AG10803 (cell line): Measurements from ENCODE around the gene PCGF5.
A peak's percentile ranks its signal among the peaks of the same experiment; 100 is the strongest.
"Not testable (repeated sequence)": the region's sequence is repeated elsewhere in the genome, so short reads cannot be mapped to it uniquely, and the experiment has no call there.

Experiments used
- DNase-seq: peaks from one replicate; pipeline ENCODE4 v3.0.0; 2010; ENCODE audit warnings: low read depth
- H3K4me3 ChIP-seq: 2 replicates; pipeline ENCODE4 v1.5.1; 2011; ENCODE audit warnings: mild to moderate bottlenecking, low read length, control low read depth
- TF ChIP-seq, protein P1 (sequence below): conservative IDR thresholded peaks from 2 replicates; pipeline ENCODE4 v1.5.1; 2011; ENCODE audit warnings: mild to moderate bottlenecking, low read length, control low read depth, inconsistent platforms

PCGF5 gene

DNA sequence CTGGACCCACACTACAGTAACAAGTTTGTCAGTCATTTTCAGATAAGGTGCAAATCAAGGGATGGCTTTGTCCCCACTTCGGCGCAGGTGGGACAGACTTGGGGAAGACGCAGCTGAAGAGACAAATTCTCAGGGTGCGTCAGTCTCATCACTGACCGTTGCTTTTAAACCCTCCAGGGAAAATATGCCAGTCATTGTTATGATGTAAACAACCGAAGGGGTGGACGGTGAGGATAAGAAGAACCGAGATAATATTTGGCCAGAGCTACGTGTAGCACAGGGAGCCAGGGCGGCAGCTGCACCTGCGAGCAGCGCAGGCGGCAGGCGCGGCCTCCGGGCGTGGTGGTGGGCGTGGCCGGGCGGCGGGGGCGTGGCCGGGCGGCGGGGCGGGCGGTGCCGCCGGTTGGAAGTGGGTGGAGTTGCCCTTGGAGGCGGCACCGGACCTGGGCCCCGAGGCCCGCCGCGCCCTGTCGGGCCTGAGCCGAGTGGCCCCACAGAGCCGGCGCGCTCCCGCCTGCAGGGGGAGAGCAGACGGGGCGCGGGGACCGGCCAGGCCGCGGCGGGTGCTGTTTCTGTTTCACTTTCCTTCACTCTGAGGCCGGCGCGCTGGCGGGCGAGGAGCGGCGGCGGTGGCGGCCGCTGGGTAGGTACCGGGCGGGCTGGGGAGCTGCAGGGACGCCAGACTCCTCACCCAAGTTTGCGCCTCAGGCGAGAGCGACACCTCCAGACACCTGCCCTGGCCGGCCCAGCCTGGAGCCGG is at the start of gene PCGF5:
PCGF5 (plus strand) TSS at position 470 of the 760 bp plus-strand sequence. CDS start 2,209 bp downstream, outside the sequence.
- TF ChIP-seq, protein P1, sequence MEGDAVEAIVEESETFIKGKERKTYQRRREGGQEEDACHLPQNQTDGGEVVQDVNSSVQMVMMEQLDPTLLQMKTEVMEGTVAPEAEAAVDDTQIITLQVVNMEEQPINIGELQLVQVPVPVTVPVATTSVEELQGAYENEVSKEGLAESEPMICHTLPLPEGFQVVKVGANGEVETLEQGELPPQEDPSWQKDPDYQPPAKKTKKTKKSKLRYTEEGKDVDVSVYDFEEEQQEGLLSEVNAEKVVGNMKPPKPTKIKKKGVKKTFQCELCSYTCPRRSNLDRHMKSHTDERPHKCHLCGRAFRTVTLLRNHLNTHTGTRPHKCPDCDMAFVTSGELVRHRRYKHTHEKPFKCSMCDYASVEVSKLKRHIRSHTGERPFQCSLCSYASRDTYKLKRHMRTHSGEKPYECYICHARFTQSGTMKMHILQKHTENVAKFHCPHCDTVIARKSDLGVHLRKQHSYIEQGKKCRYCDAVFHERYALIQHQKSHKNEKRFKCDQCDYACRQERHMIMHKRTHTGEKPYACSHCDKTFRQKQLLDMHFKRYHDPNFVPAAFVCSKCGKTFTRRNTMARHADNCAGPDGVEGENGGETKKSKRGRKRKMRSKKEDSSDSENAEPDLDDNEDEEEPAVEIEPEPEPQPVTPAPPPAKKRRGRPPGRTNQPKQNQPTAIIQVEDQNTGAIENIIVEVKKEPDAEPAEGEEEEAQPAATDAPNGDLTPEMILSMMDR: no peak
- DNase-seq: peak; percentile 89
- H3K4me3 ChIP-seq: peak within 1 kb of the TSS; percentile 79

DNA sequence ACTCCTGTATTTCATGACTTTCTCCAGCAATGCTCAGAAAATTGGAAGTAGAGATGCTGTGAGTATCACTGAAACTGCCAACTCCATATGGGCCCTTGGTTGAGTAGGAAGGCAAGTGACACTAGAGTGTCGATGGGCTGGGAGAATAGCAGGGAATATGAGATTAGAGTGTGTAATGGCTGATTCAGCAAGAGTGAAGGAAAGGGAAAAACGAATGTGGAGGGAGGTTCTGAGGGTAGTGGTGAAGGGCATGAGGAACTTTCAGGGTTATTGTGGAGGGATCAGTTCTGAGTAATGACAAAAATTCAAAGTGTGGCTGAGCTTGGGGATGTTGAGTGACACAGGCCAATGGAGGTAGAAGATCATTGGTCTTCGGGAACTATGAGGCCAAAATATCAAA is 49.0 kb upstream of the PCGF5 start:
- no peak for DNase-seq
- TF ChIP-seq, protein P1: no peak

DNA sequence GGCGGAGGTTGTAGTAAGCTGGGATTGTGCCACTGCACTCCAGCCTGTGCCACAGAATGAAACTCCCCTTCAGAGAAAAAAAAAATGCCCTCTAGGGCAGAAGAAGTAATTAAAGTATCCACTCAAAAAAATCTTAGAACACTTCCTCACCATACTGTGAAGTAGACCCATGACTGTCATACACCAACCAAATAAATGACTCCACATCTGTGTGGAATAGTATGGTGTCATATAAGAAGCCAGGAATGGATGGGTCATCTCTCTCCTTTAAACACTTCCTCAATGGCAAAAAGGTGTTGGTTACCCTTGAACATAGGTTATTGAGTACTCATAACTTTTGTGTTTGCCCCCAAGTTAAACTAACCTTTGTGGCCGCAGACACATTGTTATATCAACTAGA is 48.1 kb upstream of the PCGF5 start:
- no peak for DNase-seq
- TF ChIP-seq, protein P1: no peak

More for the DNA sequence above, 49.0 kb upstream of the PCGF5 start:
- H3K4me3 ChIP-seq: no peak overlapping the region

DNA sequence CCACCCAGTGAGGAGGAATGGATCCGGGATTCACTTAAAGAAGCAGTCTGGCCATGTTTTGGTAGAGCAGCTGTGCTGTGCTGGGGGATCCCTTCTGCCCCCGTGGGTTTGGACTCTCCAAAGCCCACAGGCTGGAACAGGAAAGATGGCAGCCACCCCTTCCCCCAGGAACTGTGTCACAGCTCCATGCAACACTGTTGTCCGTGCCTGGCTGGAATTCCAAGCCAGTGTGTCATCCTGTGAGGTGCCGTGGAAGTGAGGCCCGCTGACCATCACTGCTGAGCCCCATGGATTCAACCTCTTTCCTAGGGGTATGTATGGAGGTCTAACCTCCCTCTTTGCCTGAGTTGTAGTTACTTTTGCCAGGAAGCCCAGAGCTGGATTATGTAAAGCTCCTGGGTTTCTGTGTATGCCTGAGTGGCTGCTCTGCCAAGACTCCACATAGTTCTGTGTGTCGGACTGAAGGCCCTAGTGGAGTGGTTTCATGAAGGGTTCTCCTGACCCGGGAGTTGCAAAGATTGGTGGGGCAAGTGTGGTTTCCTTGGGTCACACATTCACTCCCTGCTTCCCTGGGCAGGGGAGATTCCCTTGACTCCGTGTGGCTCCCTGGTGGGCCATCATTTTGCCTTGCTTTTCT is 35.1 kb upstream of the PCGF5 start:
- no peak overlapping the region for H3K4me3 ChIP-seq
- peak; percentile 75 for DNase-seq
- TF ChIP-seq, protein P1: no peak

More for the DNA sequence above, 48.1 kb upstream of the PCGF5 start:
- H3K4me3 ChIP-seq: no peak overlapping the region

DNA sequence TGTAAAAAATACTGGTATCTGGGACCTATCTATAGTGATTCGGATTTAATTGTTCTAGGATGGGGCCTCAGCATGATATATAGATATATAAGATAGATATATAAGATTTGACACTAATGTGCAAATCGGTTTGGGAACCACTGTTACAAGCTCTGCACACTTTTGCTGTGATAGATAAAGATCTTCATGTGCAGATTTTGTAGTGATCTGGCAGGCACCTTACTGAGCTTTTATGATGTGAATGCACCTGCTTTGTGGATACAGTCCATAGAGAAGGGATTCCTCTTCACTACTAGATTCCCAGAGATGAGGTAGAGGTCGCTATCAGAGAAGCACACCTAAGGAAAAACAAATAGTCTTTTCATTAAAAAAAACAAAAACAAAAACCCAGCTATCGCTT is 33.3 kb upstream of the PCGF5 start:
- no peak for DNase-seq
- TF ChIP-seq, protein P1: no peak
- H3K4me3 ChIP-seq: no peak overlapping the region

DNA sequence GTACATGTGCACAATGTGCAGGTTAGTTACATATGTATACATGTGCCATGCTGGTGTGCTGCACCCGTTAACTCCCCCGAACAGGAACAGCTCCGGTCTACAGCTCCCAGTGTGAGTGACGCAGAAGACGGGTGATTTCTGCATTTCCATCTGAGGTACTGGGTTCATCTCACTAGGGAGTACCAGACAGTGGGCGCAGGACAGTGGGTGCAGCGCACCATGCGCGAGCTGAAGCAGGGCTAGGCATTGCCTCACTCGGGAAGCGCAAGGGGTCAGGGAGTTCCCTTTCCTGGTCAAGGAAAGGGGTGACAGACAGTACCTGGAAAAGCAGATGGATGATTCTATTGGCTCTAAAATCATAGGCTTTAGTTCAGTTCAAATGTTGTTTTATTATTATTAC is 32.5 kb upstream of the PCGF5 start:
- not testable (repeated sequence) for H3K4me3 ChIP-seq, DNase-seq

DNA sequence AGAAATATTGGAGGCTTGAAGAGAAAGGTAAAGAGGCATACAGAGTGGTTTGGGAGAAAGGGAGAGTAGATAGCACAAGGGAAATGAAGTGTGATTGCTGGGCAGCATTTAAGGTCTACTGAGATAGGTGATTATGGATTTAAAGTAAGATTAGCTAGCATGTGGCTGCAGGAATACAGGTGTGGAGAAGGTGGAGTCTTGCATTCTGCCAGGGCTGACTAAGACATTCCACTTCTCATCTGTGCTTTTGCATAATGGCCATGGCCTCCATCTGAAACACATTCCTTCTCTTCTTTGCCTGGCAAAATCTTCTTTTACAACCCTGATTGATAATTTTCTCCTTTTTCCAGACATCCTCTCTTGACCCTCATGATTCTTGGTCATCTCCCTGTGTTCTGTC is 31.6 kb upstream of the PCGF5 start:
- no peak overlapping the region for H3K4me3 ChIP-seq
- no peak for DNase-seq
- TF ChIP-seq, protein P1: no peak
